ENCODE data around the gene LHFPL6.

DNA sequence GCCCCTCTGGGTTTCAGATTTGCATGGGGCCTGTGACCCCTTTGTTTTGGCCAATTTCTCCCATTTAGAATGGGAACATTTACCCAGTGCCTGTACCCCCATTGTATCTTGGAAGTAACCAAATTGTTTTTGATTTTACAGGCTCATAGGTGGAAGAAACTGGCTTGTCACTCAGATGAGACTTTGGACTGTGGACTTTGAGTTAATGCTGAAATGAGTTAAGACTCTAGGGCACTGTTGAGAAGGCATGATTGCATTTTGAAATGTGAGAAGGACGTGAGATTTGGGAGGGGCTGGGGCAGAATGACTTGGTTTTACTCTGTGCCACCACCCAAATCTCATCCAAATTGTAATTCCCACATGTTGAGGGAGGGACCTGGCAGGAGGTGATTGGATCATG lies 306.0 kb downstream of the LHFPL6 start:
- TF ChIP-seq, protein P1, sequence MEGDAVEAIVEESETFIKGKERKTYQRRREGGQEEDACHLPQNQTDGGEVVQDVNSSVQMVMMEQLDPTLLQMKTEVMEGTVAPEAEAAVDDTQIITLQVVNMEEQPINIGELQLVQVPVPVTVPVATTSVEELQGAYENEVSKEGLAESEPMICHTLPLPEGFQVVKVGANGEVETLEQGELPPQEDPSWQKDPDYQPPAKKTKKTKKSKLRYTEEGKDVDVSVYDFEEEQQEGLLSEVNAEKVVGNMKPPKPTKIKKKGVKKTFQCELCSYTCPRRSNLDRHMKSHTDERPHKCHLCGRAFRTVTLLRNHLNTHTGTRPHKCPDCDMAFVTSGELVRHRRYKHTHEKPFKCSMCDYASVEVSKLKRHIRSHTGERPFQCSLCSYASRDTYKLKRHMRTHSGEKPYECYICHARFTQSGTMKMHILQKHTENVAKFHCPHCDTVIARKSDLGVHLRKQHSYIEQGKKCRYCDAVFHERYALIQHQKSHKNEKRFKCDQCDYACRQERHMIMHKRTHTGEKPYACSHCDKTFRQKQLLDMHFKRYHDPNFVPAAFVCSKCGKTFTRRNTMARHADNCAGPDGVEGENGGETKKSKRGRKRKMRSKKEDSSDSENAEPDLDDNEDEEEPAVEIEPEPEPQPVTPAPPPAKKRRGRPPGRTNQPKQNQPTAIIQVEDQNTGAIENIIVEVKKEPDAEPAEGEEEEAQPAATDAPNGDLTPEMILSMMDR (IDR thresholded peaks at IDR 0.05): no peak
- TF ChIP-seq POLR2A (IDR thresholded peaks at IDR 0.05): no peak

Data from prostate gland (tissue), 2 donors.